ENCODE data around the gene TMEM179.

Gene TMEM179

DNA sequence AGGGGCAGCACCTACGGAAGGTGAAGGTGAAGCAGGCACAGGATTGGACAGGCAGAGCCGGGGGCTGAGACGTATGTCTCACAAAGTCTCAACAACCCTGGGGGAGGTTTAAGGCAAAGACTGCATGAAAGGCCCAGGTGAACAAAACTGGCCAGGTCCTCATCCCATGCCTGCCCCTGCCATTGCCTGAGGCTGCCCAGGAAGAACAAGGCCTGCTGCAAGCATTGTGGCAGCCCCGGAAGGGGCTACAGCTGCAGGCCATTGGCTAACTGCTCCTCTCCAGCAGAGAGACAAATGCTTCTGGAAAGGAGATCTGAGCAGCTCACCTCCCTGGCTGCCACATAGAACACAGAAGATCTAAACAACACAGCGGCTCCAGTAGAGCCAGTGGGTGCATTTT is 20.4 kb upstream of the TMEM179 start:
- H3K36me3 ChIP-seq (ENCODE audit: control insufficient read depth in 2 of 2, insufficient read depth in 2 of 2, low read length in 2 of 2) = no peaks in the 10 kb centered on the region
- H3K9me3 ChIP-seq (ENCODE audit: control insufficient read depth in 2 of 2, low read length in 2 of 2) = no peaks in the 10 kb centered on the region
- H3K9ac ChIP-seq (ENCODE audit: low read depth in 1 of 2, low read length in 2 of 2) = no peak overlapping the region
- peaks cover 0 to 9% of the 10 kb centered on the region in 2 donors for H3K27me3 ChIP-seq (ENCODE audit: control insufficient read depth in 2 of 2, insufficient read depth in 2 of 2, low read length in 2 of 2)
- H3K4me1 ChIP-seq (ENCODE audit: control insufficient read depth in 2 of 2, insufficient read depth in 2 of 2, low read length in 2 of 2) = no peaks in the 10 kb centered on the region
- H3K27ac ChIP-seq (ENCODE audit: low read depth in 2 of 2, low read length in 2 of 2) = no peak overlapping the region
- no peak overlapping the region for H3K4me3 ChIP-seq (ENCODE audit: low read length in 2 of 2)

- Histone ChIP-seq H3K36me3 (ENCODE audit: control insufficient read depth in 2 of 2, insufficient read depth in 2 of 2, low read length in 2 of 2) (no peaks in the 10 kb centered on the region), H3K9ac (ENCODE audit: low read depth in 1 of 2, low read length in 2 of 2) (no peak overlapping the region), H3K4me1 (ENCODE audit: control insufficient read depth in 2 of 2, insufficient read depth in 2 of 2, low read length in 2 of 2) (no peaks in the 10 kb centered on the region), H3K27ac (ENCODE audit: low read depth in 2 of 2, low read length in 2 of 2) (no peak overlapping the region), H3K27me3 (ENCODE audit: control insufficient read depth in 2 of 2, insufficient read depth in 2 of 2, low read length in 2 of 2) (peaks cover 3 to 9% of the 10 kb centered on the region in 2 donors), H3K4me3 (ENCODE audit: low read length in 2 of 2) (no peak overlapping the region), H3K9me3 (ENCODE audit: control insufficient read depth in 2 of 2, low read length in 2 of 2) (no peaks in the 10 kb centered on the region)
Observed at GRCh38 chr14:104614126-104614812, 9.7 kb upstream of the TMEM179 start.

GRCh38 chr14:104611881-104612280 is 7.3 kb upstream of the TMEM179 start:
- no peak overlapping the region for H3K4me3 ChIP-seq (ENCODE audit: low read length in 2 of 2)
- peaks cover 0 to 3% of the 10 kb centered on the region in 2 donors for H3K27me3 ChIP-seq (ENCODE audit: control insufficient read depth in 2 of 2, insufficient read depth in 2 of 2, low read length in 2 of 2)
- H3K9me3 ChIP-seq (ENCODE audit: control insufficient read depth in 2 of 2, low read length in 2 of 2) = no peaks in the 10 kb centered on the region
- no peak overlapping the region for H3K9ac ChIP-seq (ENCODE audit: low read depth in 1 of 2, low read length in 2 of 2)
- no peaks in the 10 kb centered on the region for H3K36me3 ChIP-seq (ENCODE audit: control insufficient read depth in 2 of 2, insufficient read depth in 2 of 2, low read length in 2 of 2)
- H3K27ac ChIP-seq (ENCODE audit: low read depth in 2 of 2, low read length in 2 of 2) = no peak overlapping the region
- H3K4me1 ChIP-seq (ENCODE audit: control insufficient read depth in 2 of 2, insufficient read depth in 2 of 2, low read length in 2 of 2) = no peaks in the 10 kb centered on the region

DNA sequence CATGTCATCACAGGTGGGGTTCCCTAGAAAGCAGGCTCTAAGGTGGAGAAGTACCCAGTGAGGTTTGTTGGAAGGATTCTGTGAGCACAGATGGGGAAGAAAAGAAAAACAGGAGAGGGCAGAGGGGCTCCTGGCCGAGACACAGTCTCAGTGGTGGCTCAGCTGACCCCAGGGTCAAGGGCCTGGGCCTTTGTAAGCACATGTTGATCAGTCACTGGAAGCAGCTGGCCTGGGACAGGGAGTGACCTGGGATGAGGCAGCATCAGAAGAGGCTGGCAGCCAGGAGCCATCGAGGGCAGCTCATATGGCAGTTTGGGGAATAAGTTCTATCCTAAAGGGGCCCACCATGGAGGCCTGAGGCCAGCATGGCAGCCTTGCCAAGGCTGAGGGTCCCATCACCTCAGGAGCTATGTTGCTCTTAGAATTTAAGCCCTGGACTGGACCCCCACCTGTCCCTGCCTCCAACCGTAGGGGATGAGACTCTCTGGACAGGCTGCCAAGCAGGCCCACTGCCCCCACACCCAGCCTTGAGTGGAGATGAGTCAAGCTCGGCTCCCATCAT is 6.3 kb upstream of the TMEM179 start:
- Histone ChIP-seq H3K36me3 (ENCODE audit: control insufficient read depth in 2 of 2, insufficient read depth in 2 of 2, low read length in 2 of 2) (no peaks in the 10 kb centered on the region), H3K4me3 (ENCODE audit: low read length in 2 of 2) (no peak overlapping the region), H3K4me1 (ENCODE audit: control insufficient read depth in 2 of 2, insufficient read depth in 2 of 2, low read length in 2 of 2) (no peaks in the 10 kb centered on the region), H3K27me3 (ENCODE audit: control insufficient read depth in 2 of 2, insufficient read depth in 2 of 2, low read length in 2 of 2) (peaks cover 0 to 3% of the 10 kb centered on the region in 2 donors), H3K9ac (ENCODE audit: low read depth in 1 of 2, low read length in 2 of 2) (no peak overlapping the region), H3K27ac (ENCODE audit: low read depth in 2 of 2, low read length in 2 of 2) (no peak overlapping the region), H3K9me3 (ENCODE audit: control insufficient read depth in 2 of 2, low read length in 2 of 2) (no peaks in the 10 kb centered on the region)

DNA sequence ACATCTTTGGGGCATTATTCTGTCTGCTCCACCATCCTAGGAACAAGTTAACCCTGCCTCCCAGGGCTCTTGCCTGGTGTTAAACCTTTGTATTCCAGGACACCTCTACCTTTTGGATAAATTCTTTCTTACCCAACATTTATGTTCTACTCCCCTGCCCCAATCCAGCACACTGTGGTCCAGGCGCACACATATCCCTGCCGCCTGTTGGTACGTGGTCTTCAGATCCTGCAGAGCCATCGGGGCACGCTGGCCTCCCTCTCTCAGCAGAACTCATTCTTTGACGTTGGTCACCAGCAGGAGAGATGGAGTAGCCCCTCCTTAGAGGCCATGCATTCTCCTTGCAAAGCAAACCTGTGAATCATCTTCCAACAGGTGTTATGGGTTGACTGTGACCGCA is 5.1 kb upstream of the TMEM179 start:
- Histone ChIP-seq H3K36me3 (ENCODE audit: control insufficient read depth in 2 of 2, insufficient read depth in 2 of 2, low read length in 2 of 2) (no peaks in the 10 kb centered on the region), H3K27ac (ENCODE audit: low read depth in 2 of 2, low read length in 2 of 2) (no peak overlapping the region), H3K9ac (ENCODE audit: low read depth in 1 of 2, low read length in 2 of 2) (no peak overlapping the region), H3K9me3 (ENCODE audit: control insufficient read depth in 2 of 2, low read length in 2 of 2) (no peaks in the 10 kb centered on the region), H3K27me3 (ENCODE audit: control insufficient read depth in 2 of 2, insufficient read depth in 2 of 2, low read length in 2 of 2) (peaks cover 7 to 8% of the 10 kb centered on the region in 2 donors), H3K4me1 (ENCODE audit: control insufficient read depth in 2 of 2, insufficient read depth in 2 of 2, low read length in 2 of 2) (no peaks in the 10 kb centered on the region), H3K4me3 (ENCODE audit: low read length in 2 of 2) (no peak overlapping the region)

GRCh38 chr14:104603711-104604401 is 716 bp downstream of the TMEM179 start:
- peaks cover 10 to 23% of the 10 kb centered on the region in 2 donors for H3K27me3 ChIP-seq (ENCODE audit: control insufficient read depth in 2 of 2, insufficient read depth in 2 of 2, low read length in 2 of 2)

DNA sequence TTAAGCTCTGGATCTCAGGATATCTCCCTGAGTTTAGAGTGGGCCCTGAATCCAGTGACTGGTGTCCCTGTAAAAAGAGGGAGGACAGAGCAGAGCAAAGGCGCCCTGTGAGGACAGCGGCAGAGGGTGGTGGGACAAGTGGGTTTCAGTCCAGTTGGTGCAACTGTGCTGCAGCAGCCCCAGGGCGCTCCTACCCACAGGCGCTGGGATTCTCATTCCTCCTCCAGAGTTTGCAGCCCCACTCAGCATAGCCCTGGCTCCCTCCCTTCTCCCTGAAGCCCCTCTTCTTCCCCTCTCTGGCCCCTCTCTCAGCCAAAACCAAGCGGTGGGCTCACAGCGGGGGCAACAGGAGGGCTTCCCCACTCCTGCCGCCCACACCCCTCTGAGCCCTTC is 1.6 kb downstream of the TMEM179 start:
- Histone ChIP-seq H3K27ac (ENCODE audit: low read depth in 2 of 2, low read length in 2 of 2) (no peak overlapping the region), H3K36me3 (ENCODE audit: control insufficient read depth in 2 of 2, insufficient read depth in 2 of 2, low read length in 2 of 2) (no peaks in the 10 kb centered on the region), H3K4me1 (ENCODE audit: control insufficient read depth in 2 of 2, insufficient read depth in 2 of 2, low read length in 2 of 2) (no peaks in the 10 kb centered on the region), H3K9ac (ENCODE audit: low read depth in 1 of 2, low read length in 2 of 2) (no peak overlapping the region), H3K4me3 (ENCODE audit: low read length in 2 of 2) (no peak overlapping the region), H3K9me3 (ENCODE audit: control insufficient read depth in 2 of 2, low read length in 2 of 2) (no peaks in the 10 kb centered on the region), H3K27me3 (ENCODE audit: control insufficient read depth in 2 of 2, insufficient read depth in 2 of 2, low read length in 2 of 2) (peaks cover 10 to 23% of the 10 kb centered on the region in 2 donors)

More at GRCh38 chr14:104603711-104604401, 716 bp downstream of the TMEM179 start:
- Histone ChIP-seq H3K9ac (ENCODE audit: low read depth in 1 of 2, low read length in 2 of 2) (no peak overlapping the region), H3K36me3 (ENCODE audit: control insufficient read depth in 2 of 2, insufficient read depth in 2 of 2, low read length in 2 of 2) (no peaks in the 10 kb centered on the region), H3K4me1 (ENCODE audit: control insufficient read depth in 2 of 2, insufficient read depth in 2 of 2, low read length in 2 of 2) (no peaks in the 10 kb centered on the region), H3K9me3 (ENCODE audit: control insufficient read depth in 2 of 2, low read length in 2 of 2) (no peaks in the 10 kb centered on the region), H3K27ac (ENCODE audit: low read depth in 2 of 2, low read length in 2 of 2) (no peak overlapping the region), H3K4me3 (ENCODE audit: low read length in 2 of 2) (no peak overlapping the region)

GRCh38 chr14:104602315-104602932 is 2.1 kb downstream of the TMEM179 start:
- peaks cover 12 to 23% of the 10 kb centered on the region in 2 donors for H3K27me3 ChIP-seq (ENCODE audit: control insufficient read depth in 2 of 2, insufficient read depth in 2 of 2, low read length in 2 of 2)
- no peaks in the 10 kb centered on the region for H3K9me3 ChIP-seq (ENCODE audit: control insufficient read depth in 2 of 2, low read length in 2 of 2)
- H3K36me3 ChIP-seq (ENCODE audit: control insufficient read depth in 2 of 2, insufficient read depth in 2 of 2, low read length in 2 of 2) = no peaks in the 10 kb centered on the region
- no peak overlapping the region for H3K27ac ChIP-seq (ENCODE audit: low read depth in 2 of 2, low read length in 2 of 2)
- no peak overlapping the region for H3K4me3 ChIP-seq (ENCODE audit: low read length in 2 of 2)
- no peaks in the 10 kb centered on the region for H3K4me1 ChIP-seq (ENCODE audit: control insufficient read depth in 2 of 2, insufficient read depth in 2 of 2, low read length in 2 of 2)
- H3K9ac ChIP-seq (ENCODE audit: low read depth in 1 of 2, low read length in 2 of 2) = no peak overlapping the region

DNA sequence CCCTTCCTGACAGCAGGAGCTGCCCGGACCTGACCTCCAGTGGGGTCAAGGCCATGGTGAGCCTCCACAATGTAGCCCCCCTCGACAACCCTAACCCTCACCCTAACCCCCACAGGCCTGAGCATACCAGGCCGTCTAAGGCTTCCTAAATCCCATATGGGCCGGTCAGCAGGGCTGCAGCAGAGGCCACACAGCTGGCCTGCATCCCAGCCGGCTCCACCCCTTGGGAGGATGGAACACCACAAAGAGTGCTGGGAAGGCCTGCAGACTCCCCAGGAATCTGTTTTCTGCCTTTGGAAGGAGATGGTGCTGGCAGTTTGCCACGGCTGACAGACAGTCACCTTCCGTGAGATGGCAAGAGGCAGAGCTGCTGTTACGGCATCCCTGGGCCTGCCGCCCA is 2.8 kb downstream of the TMEM179 start:
- H3K4me1 ChIP-seq (ENCODE audit: control insufficient read depth in 2 of 2, insufficient read depth in 2 of 2, low read length in 2 of 2) = no peaks in the 10 kb centered on the region
- no peak overlapping the region for H3K27ac ChIP-seq (ENCODE audit: low read depth in 2 of 2, low read length in 2 of 2)
- no peak overlapping the region for H3K9ac ChIP-seq (ENCODE audit: low read depth in 1 of 2, low read length in 2 of 2)
- H3K27me3 ChIP-seq (ENCODE audit: control insufficient read depth in 2 of 2, insufficient read depth in 2 of 2, low read length in 2 of 2) = peaks cover 13 to 23% of the 10 kb centered on the region in 2 donors
- H3K9me3 ChIP-seq (ENCODE audit: control insufficient read depth in 2 of 2, low read length in 2 of 2) = no peaks in the 10 kb centered on the region
- no peaks in the 10 kb centered on the region for H3K36me3 ChIP-seq (ENCODE audit: control insufficient read depth in 2 of 2, insufficient read depth in 2 of 2, low read length in 2 of 2)
- H3K4me3 ChIP-seq (ENCODE audit: low read length in 2 of 2) = no peak overlapping the region

DNA sequence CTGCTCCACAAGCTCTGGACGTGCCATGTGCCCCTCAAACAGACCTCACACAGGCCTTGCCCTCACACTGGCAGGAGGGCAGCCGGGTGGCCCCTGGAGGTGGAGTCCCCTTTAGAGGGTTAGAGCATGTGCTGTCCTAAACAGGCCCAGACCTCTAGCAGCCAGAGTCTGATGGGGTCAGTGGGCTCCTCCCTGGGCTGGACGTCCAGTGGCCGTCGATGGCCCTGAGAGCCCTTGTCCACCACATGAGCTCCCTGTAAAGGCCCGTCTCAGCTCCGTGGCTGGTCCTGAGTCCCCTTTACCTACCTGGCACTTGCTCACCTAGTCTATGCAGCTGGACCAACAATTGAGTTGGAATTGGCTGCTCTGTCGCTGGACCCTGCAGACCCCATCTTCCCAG is 3.8 kb downstream of the TMEM179 start:
- Histone ChIP-seq H3K4me1 (ENCODE audit: control insufficient read depth in 2 of 2, insufficient read depth in 2 of 2, low read length in 2 of 2) (no peaks in the 10 kb centered on the region), H3K9me3 (ENCODE audit: control insufficient read depth in 2 of 2, low read length in 2 of 2) (no peaks in the 10 kb centered on the region), H3K9ac (ENCODE audit: low read depth in 1 of 2, low read length in 2 of 2) (no peak overlapping the region), H3K27me3 (ENCODE audit: control insufficient read depth in 2 of 2, insufficient read depth in 2 of 2, low read length in 2 of 2) (peaks cover 13 to 23% of the 10 kb centered on the region in 2 donors), H3K4me3 (ENCODE audit: low read length in 2 of 2) (no peak overlapping the region), H3K36me3 (ENCODE audit: control insufficient read depth in 2 of 2, insufficient read depth in 2 of 2, low read length in 2 of 2) (no peaks in the 10 kb centered on the region), H3K27ac (ENCODE audit: low read depth in 2 of 2, low read length in 2 of 2) (no peak overlapping the region)

Measured in mucosa of rectum (tissue), 2 donors.